Activated CD8-positive, alpha-beta memory T cell treated with anti-CD3 and anti-CD28 coated beads for 48 hours (primary cell): ENCODE data around the gene N4BP2L2.

Source experiments
- DNase-seq, 3 experiments: peaks; one replicate each; pipeline ENCODE4 v3.0.0-alpha.2; 2020; ENCODE audit warnings: low read depth in 2 of 3, low spot score in 2 of 3

N4BP2L2 gene

GRCh38 chr13:32530841-32531253 is 7.7 kb downstream of the N4BP2L2 start:
- no peak for DNase-seq

DNA sequence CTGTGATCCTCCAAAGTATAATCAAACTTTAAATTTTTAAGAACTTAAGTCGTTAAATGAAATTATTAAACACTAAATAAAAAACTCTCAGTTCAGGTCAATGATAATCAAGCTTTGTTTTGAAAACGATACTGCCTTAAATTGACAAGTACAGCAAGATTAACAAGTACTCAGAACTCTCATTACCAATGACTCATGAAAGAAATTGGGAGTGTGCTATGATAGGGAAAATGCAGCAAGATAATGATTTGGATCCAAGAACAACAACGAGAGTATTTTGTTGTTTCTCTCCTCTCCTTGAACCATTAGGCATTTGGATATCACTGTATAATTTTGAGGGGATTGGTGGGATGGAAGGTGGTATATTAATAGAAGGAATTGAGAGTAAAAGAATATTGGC is 10.2 kb downstream of the N4BP2L2 start:
- DNase-seq: no peak

GRCh38 chr13:32527151-32527550 is 11.4 kb downstream of the N4BP2L2 start:
- no peak for DNase-seq

GRCh38 chr13:32525766-32526165 is 12.8 kb downstream of the N4BP2L2 start:
- DNase-seq: no peak

GRCh38 chr13:32515246-32515645 is 23.3 kb downstream of the N4BP2L2 start:
- no peak for DNase-seq

- no peak for DNase-seq
Measured at GRCh38 chr13:32511482-32511881, 27.1 kb downstream of the N4BP2L2 start.

DNA sequence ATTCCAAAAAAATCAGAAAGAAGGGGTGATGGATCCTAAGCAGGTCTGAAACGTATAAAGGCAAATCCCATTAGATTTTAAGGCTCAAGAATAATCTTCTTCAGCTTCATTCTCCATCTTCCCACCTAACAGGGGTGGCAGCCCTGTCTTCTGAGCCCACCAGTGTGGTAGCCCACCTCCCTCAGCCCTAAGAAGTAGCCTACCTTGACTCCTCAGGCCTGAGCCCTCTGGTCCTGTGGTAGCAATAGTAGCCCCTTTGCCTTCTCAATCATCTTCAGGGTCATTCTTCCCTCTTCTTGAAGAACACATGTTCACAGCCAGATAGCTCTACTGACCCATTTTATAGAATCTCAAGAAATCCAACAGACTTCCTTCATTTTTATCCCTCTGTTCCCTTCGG is 33.7 kb downstream of the N4BP2L2 start:
- no peak for DNase-seq

GRCh38 chr13:32504263-32504662 is 34.3 kb downstream of the N4BP2L2 start:
- no peak for DNase-seq

DNA sequence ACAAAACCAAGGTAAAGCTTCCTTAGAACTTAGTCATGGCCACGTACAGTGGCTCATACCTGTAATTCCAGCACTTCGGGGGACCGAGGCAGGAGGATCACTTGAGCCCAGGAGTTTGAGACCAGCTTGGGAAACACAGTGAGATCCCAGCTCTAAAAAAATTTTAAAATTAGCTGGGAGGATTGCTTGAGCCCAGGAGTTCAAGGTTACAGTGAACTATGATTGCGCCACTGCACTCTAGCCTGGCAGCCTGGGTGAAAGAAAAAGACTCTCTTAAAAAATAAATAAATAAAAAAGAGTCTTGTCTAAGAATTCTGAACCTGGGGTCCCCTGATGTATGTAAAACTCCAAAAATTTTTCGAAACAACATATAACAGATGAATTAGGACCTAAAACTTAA is 34.9 kb downstream of the N4BP2L2 start:
- no peak for DNase-seq

DNA sequence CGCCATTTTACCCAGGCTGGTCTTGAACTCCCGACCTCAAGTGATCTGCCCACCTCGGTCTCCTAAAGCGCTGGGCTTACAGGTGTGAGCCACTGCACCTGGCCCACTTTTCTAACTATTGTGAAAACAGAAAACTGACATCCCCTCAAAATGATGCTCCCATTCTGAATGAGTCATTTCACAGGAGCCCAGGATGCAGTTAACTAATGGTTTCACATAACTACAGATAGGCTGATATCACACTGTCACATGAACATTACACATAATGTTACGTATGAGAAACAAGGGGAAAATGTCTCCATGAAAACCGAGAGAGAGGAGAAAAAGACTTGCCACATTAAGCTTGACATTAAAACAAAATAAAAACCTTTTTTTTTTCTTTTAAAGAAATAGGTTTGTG is 37.5 kb downstream of the N4BP2L2 start:
- DNase-seq: no peak

DNA sequence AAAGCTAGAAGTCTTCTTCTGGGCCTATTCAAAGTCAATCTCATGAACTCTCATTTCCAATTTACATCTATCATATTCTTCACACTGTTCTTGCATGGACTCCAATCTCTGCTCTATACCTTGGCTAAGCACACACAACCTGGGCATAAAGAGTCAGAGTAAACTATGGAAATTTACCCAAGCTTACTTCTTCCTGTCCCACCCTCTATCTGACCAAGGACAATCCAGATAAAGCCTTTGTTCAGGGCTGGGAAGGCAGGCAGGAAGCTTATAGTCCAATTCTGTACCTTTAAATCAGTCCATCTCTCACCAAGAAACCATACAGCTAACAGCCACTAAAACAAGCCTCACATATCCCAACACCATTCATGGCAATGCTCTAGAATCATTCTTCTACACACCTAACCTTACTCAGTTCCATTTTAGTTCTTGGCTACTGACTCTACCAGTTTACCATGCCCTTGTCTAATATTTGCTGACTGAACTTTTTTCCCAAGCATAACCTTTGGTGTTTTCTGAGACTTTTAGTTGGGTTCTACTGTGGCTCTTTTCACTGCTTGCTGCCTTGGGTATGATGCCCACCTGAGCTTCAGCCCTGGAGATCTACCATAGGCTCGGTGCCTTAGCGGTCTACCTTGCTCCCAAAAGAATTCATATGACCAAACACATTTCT is 38.9 kb downstream of the N4BP2L2 start:
- no peak for DNase-seq

GRCh38 chr13:32497589-32497988 is 41.0 kb downstream of the N4BP2L2 start:
- no peak for DNase-seq

DNA sequence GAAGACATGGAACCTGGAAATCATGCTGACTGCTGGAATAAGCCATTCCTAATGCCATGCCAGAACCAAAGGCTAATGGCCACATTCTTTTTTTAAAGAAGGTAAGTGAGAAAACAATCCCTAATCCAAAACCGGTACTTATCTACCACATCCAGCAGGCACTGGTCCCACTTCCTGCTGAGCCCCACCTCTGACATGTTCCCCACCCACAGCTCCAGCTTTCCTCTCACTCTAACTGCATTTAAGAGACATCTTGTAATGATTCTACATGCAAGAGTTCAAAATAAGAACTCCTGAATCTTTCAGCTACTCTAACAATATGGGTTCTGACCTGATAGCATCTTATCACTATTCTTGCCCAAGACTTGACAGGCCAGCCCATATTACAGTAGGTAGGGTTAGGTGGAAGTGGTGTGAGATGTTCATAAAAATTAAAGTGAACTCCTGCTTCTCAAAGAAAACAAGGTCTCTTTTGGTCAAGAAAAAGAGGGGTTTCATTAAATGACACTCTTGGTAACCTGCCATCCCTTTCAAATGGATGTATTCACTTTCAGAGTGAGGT is 41.9 kb downstream of the N4BP2L2 start:
- no peak for DNase-seq

GRCh38 chr13:32495841-32496240 is 42.8 kb downstream of the N4BP2L2 start:
- DNase-seq: no peak

GRCh38 chr13:32495429-32495828 is 43.2 kb downstream of the N4BP2L2 start:
- no peak for DNase-seq

DNA sequence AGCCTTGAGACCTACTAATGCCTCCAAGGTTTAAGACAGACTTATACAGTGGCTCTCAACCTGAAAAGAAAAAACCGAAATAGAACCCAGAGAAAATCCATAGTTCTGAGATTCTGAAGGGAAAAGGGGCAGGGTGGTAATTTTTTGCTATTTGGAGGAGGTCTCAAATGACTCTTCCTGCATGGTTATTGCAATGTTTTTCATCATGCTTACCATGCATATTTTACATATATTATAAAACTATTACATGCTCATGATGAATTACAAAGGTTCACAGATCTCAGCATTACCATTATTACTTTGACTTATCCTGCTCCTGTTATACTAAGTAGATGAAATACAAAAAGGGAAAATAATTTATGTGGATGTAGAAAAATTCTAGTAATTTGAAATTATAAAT is 47.6 kb downstream of the N4BP2L2 start:
- no peak for DNase-seq

DNA sequence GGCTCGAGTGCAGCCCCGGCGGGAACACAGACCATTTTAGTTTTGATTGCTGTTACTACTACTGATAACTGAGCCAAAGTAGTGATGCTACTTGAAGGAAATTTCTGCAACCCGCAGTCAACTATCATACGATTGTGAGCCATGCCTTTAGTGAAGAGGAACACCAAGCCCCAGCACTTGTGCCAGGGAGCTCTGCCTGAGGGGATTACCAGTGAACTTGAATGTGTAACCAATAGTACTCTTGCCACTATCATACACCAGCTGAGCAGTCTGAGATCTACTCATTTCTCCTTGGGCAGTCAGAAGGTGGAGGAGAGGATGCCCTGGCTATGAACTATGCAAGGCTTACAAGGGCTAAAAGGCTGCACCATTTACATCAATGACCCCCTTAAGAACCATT is 61.7 kb downstream of the N4BP2L2 start:
- no peak for DNase-seq

GRCh38 chr13:32476021-32476731 is 62.4 kb downstream of the N4BP2L2 start:
- DNase-seq: no peak

- no peak for DNase-seq
Measured at GRCh38 chr13:32474999-32475792, 63.4 kb downstream of the N4BP2L2 start.

DNA sequence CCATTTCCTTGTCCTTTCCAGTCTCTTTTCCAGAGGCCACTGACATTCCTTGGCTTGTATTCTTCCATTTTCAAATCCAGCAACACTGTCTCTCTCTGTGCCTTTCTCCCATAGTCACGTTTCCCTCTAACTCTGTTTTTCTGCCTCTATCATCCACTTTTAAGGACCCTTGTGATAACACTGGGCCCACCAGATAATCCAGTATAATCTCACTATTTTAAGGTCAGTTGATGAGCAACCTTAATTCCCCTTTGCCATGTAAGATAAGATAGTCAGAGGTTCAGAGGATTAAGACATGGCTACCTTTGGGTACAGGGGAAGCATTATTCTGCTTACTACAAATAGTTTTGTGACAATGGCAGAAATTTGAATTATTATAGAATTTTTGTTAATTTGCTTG is 64.9 kb downstream of the N4BP2L2 start:
- DNase-seq: no peak

GRCh38 chr13:32472194-32472621 is 66.4 kb downstream of the N4BP2L2 start:
- DNase-seq: no peak
